ENCODE measurements around the gene CAP2.

Gene CAP2

GRCh38 chr6:17381424-17382147 is 11.8 kb upstream of the CAP2 start:
- Histone ChIP-seq H3K36me3 (ENCODE audit: control insufficient read depth in 1 of 2, insufficient read depth in 2 of 2, low read depth in 1 of 2, low read length in 2 of 2) (no peaks in the 10 kb centered on the region), H2AFZ (ENCODE audit: low read depth, low read length) (no peak overlapping the region), H3K79me1 (replicated peaks; ENCODE audit: low read length, poor library complexity, severe bottlenecking) (no peaks in the 10 kb centered on the region), H3K9ac (ENCODE audit: low read length) (no peak overlapping the region), H3K4ac (ENCODE audit: low read depth in 1 of 2, low read length in 2 of 2) (no peak overlapping the region), H3K4me1 (ENCODE audit: control insufficient read depth, insufficient read depth, low read depth, low read length) (peaks cover 1% of the 10 kb centered on the region), H2BK120ac (ENCODE audit: low read depth, low read length) (no peak overlapping the region), H3K23ac (ENCODE audit: low read length in 2 of 2) (no peak overlapping the region), H3K4me3 (ENCODE audit: insufficient read depth in 1 of 2, low read depth in 1 of 2, low read length in 2 of 2) (no peak overlapping the region), H3K27me3 (ENCODE audit: control insufficient read depth in 1 of 2, insufficient read depth in 1 of 2, low read length in 2 of 2) (no peaks in the 10 kb centered on the region), H2BK15ac (ENCODE audit: low read depth, poor library complexity, severe bottlenecking) (no peak overlapping the region), H3K14ac (ENCODE audit: low read length in 2 of 2) (no peak overlapping the region), H3K9me3 (ENCODE audit: control insufficient read depth, low read length) (no peaks in the 10 kb centered on the region), H2AK5ac (ENCODE audit: low read length, severe bottlenecking) (no peak overlapping the region), H4K91ac (ENCODE audit: low read length) (no peak overlapping the region), H3K27ac (ENCODE audit: low read length, poor library complexity, severe bottlenecking) (no peak overlapping the region), H4K8ac (ENCODE audit: low read length) (no peak overlapping the region), H3K4me2 (ENCODE audit: low read length, poor library complexity, severe bottlenecking) (no peak overlapping the region), H2BK12ac (ENCODE audit: low read length in 2 of 2) (no peak overlapping the region), H2BK5ac (ENCODE audit: low read depth, low read length, poor library complexity, severe bottlenecking) (no peak overlapping the region), H3K18ac (ENCODE audit: low read depth in 1 of 2, low read length in 2 of 2) (no peak overlapping the region)
- 80% methylated on average over 5 of the region's 7 CpGs for WGBS
- DNase-seq, result peak; percentile 49

- H3K4me3 ChIP-seq (ENCODE audit: insufficient read depth in 1 of 2, low read depth in 1 of 2, low read length in 2 of 2), result no peak overlapping the region
- no peak overlapping the region for H2BK120ac ChIP-seq (ENCODE audit: low read depth, low read length)
- no peak overlapping the region for H3K9ac ChIP-seq (ENCODE audit: low read length)
- no peak overlapping the region for H2BK15ac ChIP-seq (ENCODE audit: low read depth, poor library complexity, severe bottlenecking)
- H3K79me1 ChIP-seq (replicated peaks; ENCODE audit: low read length, poor library complexity, severe bottlenecking), result no peaks in the 10 kb centered on the region
- no peak overlapping the region for H3K4me2 ChIP-seq (ENCODE audit: low read length, poor library complexity, severe bottlenecking)
- H2AFZ ChIP-seq (ENCODE audit: low read depth, low read length), result no peak overlapping the region
- H3K36me3 ChIP-seq (ENCODE audit: control insufficient read depth in 1 of 2, insufficient read depth in 2 of 2, low read depth in 1 of 2, low read length in 2 of 2), result no peaks in the 10 kb centered on the region
- H3K14ac ChIP-seq (ENCODE audit: low read length in 2 of 2), result no peak overlapping the region
- 68% methylated on average over 7 of the region's 7 CpGs for WGBS
- H3K23ac ChIP-seq (ENCODE audit: low read length in 2 of 2), result no peak overlapping the region
- no peaks in the 10 kb centered on the region for H3K9me3 ChIP-seq (ENCODE audit: control insufficient read depth, low read length)
- H2BK5ac ChIP-seq (ENCODE audit: low read depth, low read length, poor library complexity, severe bottlenecking), result no peak overlapping the region
- H3K27ac ChIP-seq (ENCODE audit: low read length, poor library complexity, severe bottlenecking), result no peak overlapping the region
- peaks cover 0 to 3% of the 10 kb centered on the region in 2 experiments for H3K27me3 ChIP-seq (ENCODE audit: control insufficient read depth in 1 of 2, insufficient read depth in 1 of 2, low read length in 2 of 2)
- H2AK5ac ChIP-seq (ENCODE audit: low read length, severe bottlenecking), result no peak overlapping the region
- H2BK12ac ChIP-seq (ENCODE audit: low read length in 2 of 2), result no peak overlapping the region
- no peak overlapping the region for H3K4ac ChIP-seq (ENCODE audit: low read depth in 1 of 2, low read length in 2 of 2)
- H3K4me1 ChIP-seq (ENCODE audit: control insufficient read depth, insufficient read depth, low read depth, low read length), result peaks cover 1% of the 10 kb centered on the region
- no peak overlapping the region for H3K18ac ChIP-seq (ENCODE audit: low read depth in 1 of 2, low read length in 2 of 2)
- DNase-seq, result peak; percentile 43
- H4K91ac ChIP-seq (ENCODE audit: low read length), result no peak overlapping the region
- no peak overlapping the region for H4K8ac ChIP-seq (ENCODE audit: low read length)
Measured at GRCh38 chr6:17385660-17386059, 7.7 kb upstream of the CAP2 start.

DNA sequence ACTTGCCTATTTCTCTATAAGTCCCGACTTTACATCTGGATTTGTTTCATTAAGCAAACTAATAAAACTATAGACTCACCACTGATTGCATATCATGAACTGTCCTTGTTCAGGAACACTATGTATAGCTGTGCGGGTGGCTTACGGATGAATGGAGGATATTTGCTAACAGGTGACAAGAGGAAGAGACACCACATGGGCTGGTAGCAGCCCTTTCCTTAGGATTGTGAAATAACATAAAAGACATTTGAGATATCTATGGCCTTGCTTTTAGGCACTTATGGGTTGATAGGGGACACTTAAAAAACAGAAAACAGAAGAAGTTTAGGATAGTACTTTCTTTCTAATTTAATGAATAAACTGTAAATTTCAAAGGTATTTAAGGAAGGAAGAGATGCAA is 5.0 kb upstream of the CAP2 start:
- Histone ChIP-seq H3K14ac (ENCODE audit: low read length in 2 of 2) (no peak overlapping the region), H3K9me3 (ENCODE audit: control insufficient read depth, low read length) (no peaks in the 10 kb centered on the region), H3K4me1 (ENCODE audit: control insufficient read depth, insufficient read depth, low read depth, low read length) (no peaks in the 10 kb centered on the region), H2BK120ac (ENCODE audit: low read depth, low read length) (no peak overlapping the region), H3K79me1 (replicated peaks; ENCODE audit: low read length, poor library complexity, severe bottlenecking) (no peaks in the 10 kb centered on the region), H2BK12ac (ENCODE audit: low read length in 2 of 2) (no peak overlapping the region), H2AK5ac (ENCODE audit: low read length, severe bottlenecking) (no peak overlapping the region), H4K91ac (ENCODE audit: low read length) (no peak overlapping the region), H3K27me3 (ENCODE audit: control insufficient read depth in 1 of 2, insufficient read depth in 1 of 2, low read length in 2 of 2) (peaks cover 0 to 12% of the 10 kb centered on the region in 2 experiments), H2AFZ (ENCODE audit: low read depth, low read length) (no peak overlapping the region), H3K18ac (ENCODE audit: low read depth in 1 of 2, low read length in 2 of 2) (no peak overlapping the region), H3K4me3 (ENCODE audit: insufficient read depth in 1 of 2, low read depth in 1 of 2, low read length in 2 of 2) (no peak overlapping the region), H3K23ac (ENCODE audit: low read length in 2 of 2) (no peak overlapping the region), H4K8ac (ENCODE audit: low read length) (no peak overlapping the region), H2BK5ac (ENCODE audit: low read depth, low read length, poor library complexity, severe bottlenecking) (no peak overlapping the region), H3K4ac (ENCODE audit: low read depth in 1 of 2, low read length in 2 of 2) (no peak overlapping the region), H3K9ac (ENCODE audit: low read length) (no peak overlapping the region), H3K27ac (ENCODE audit: low read length, poor library complexity, severe bottlenecking) (no peak overlapping the region), H3K36me3 (ENCODE audit: control insufficient read depth in 1 of 2, insufficient read depth in 2 of 2, low read depth in 1 of 2, low read length in 2 of 2) (no peaks in the 10 kb centered on the region), H2BK15ac (ENCODE audit: low read depth, poor library complexity, severe bottlenecking) (no peak overlapping the region), H3K4me2 (ENCODE audit: low read length, poor library complexity, severe bottlenecking) (no peak overlapping the region)
- DNase-seq, result no peak
- 98% methylated on average over 3 of the region's 3 CpGs for WGBS

GRCh38 chr6:17389274-17389847 is 4.0 kb upstream of the CAP2 start:
- Histone ChIP-seq H3K4me1 (ENCODE audit: control insufficient read depth, insufficient read depth, low read depth, low read length) (no peaks in the 10 kb centered on the region), H3K4ac (ENCODE audit: low read depth in 1 of 2, low read length in 2 of 2) (no peak overlapping the region), H3K14ac (ENCODE audit: low read length in 2 of 2) (no peak overlapping the region), H3K9me3 (ENCODE audit: control insufficient read depth, low read length) (no peaks in the 10 kb centered on the region), H4K8ac (ENCODE audit: low read length) (no peak overlapping the region), H2AK5ac (ENCODE audit: low read length, severe bottlenecking) (no peak overlapping the region), H3K27me3 (ENCODE audit: control insufficient read depth in 1 of 2, insufficient read depth in 1 of 2, low read length in 2 of 2) (peaks cover 0 to 12% of the 10 kb centered on the region in 2 experiments), H3K4me3 (ENCODE audit: insufficient read depth in 1 of 2, low read depth in 1 of 2, low read length in 2 of 2) (no peak overlapping the region), H3K27ac (ENCODE audit: low read length, poor library complexity, severe bottlenecking) (no peak overlapping the region), H3K23ac (ENCODE audit: low read length in 2 of 2) (no peak overlapping the region), H2BK12ac (ENCODE audit: low read length in 2 of 2) (no peak overlapping the region), H3K9ac (ENCODE audit: low read length) (no peak overlapping the region), H2BK5ac (ENCODE audit: low read depth, low read length, poor library complexity, severe bottlenecking) (no peak overlapping the region), H4K91ac (ENCODE audit: low read length) (no peak overlapping the region), H3K4me2 (ENCODE audit: low read length, poor library complexity, severe bottlenecking) (no peak overlapping the region), H2BK120ac (ENCODE audit: low read depth, low read length) (no peak overlapping the region), H3K36me3 (ENCODE audit: control insufficient read depth in 1 of 2, insufficient read depth in 2 of 2, low read depth in 1 of 2, low read length in 2 of 2) (no peaks in the 10 kb centered on the region), H2AFZ (ENCODE audit: low read depth, low read length) (no peak overlapping the region), H3K79me1 (replicated peaks; ENCODE audit: low read length, poor library complexity, severe bottlenecking) (no peaks in the 10 kb centered on the region), H3K18ac (ENCODE audit: low read depth in 1 of 2, low read length in 2 of 2) (no peak overlapping the region), H2BK15ac (ENCODE audit: low read depth, poor library complexity, severe bottlenecking) (no peak overlapping the region)
- DNase-seq, result peak; percentile 31
- 100% methylated on average over 3 of the region's 4 CpGs for WGBS
